K562 (cell line): ENCODE measurements around the gene HES4. TPM values are rescaled to one million over a fixed set of nuclear protein-coding genes. Genes with fewer than 3 reads are reported as not detected.

Experiments used
- BDP1 ChIP-seq: IDR thresholded peaks from 3 replicates; pipeline ENCODE4 v1.6.1; 2011; ENCODE audit not compliant: insufficient read length, insufficient read depth
- CCNT2 ChIP-seq: IDR thresholded peaks from 2 replicates; pipeline ENCODE4 v1.6.1; 2011; ENCODE audit warnings: borderline replicate concordance, low read depth, mild to moderate bottlenecking, moderate library complexity, mixed read lengths, low read length; ENCODE audit not compliant: insufficient read length; ENCODE audit errors: extremely low read depth
- FIP1L1 ChIP-seq: fragments of 200-400 bp; formaldehyde crosslinking; IDR thresholded peaks from 2 replicates; pipeline ENCODE4 v1.6.1; 2018; ENCODE audit warnings: mild to moderate bottlenecking, low read depth, low read length; ENCODE audit not compliant: poor library complexity, severe bottlenecking
- HSF4 ChIP-seq: fragments of 250-450 bp; sonication (Bioruptor Pico); IDR thresholded peaks from 2 replicates; pipeline ENCODE4 v2.1.2; 2022; ENCODE audit warnings: mild to moderate bottlenecking, moderate library complexity, borderline replicate concordance
- KAT7 ChIP-seq: sonication (generic); formaldehyde crosslinking; IDR thresholded peaks from 2 replicates; pipeline ENCODE4 v1.8.0; 2022; ENCODE audit warnings: missing genetic modification reagents, mild to moderate bottlenecking, borderline replicate concordance
- KDM4B ChIP-seq, 2 experiments: fragments of 450-650 bp in 1 of 2; sonication (generic) in 1 of 2; IDR thresholded peaks; 2 replicates each; pipeline ENCODE4 v1.6.1; 2016 to 2017; ENCODE audit warnings: borderline replicate concordance in 2 of 2, antibody characterized with exemption in 1 of 2, low read depth in 1 of 2, mild to moderate bottlenecking in 1 of 2
- MAFK ChIP-seq: IDR thresholded peaks from 2 replicates; pipeline ENCODE4 v1.6.1; 2011; ENCODE audit warnings: low read length, improper control_type of control experiment
- MCM3 ChIP-seq: fragments of 450-650 bp; IDR thresholded peaks from 2 replicates; pipeline ENCODE4 v1.6.1; 2016
- MTA1 ChIP-seq: fragments of 450-650 bp; IDR thresholded peaks from 2 replicates; pipeline ENCODE4 v1.6.1; 2017; ENCODE audit warnings: borderline replicate concordance
- NCOA6 ChIP-seq: fragments of 450-650 bp; IDR thresholded peaks from 2 replicates; pipeline ENCODE4 v1.6.1; 2017; ENCODE audit warnings: mild to moderate bottlenecking
- NR4A1 ChIP-seq, 2 experiments: fragments of 250-450 bp in 1 of 2; fragments of 450-650 bp in 1 of 2; sonication (Bioruptor Pico) in 1 of 2; IDR thresholded peaks; 2 replicates each; pipeline versions ENCODE4 v1.4.0 to v1.6.1; 2016 to 2020; ENCODE audit warnings: mild to moderate bottlenecking in 2 of 2, missing compliant biosample characterization in 1 of 2, missing genetic modification characterization in 1 of 2, moderate library complexity in 1 of 2
- PHF8 ChIP-seq: fragments of 200-600 bp; sonication (generic); IDR thresholded peaks from 2 replicates; pipeline ENCODE4 v1.6.1; 2012; ENCODE audit warnings: mixed run types, mild to moderate bottlenecking, inconsistent platforms, low read length, moderate library complexity, borderline replicate concordance
- POLR2A ChIP-seq: fragments of 450-650 bp; conservative IDR thresholded peaks from 2 replicates; pipeline ENCODE4 v1.6.1; 2016
- PRPF4 ChIP-seq: fragments of 200-400 bp; formaldehyde crosslinking; IDR thresholded peaks from one replicate; pipeline ENCODE4 v1.6.1; 2017; ENCODE audit warnings: low read length, low read depth, mild to moderate bottlenecking; ENCODE audit not compliant: insufficient read depth, poor library complexity, severe bottlenecking
- RBFOX2 ChIP-seq: fragments of 200-400 bp; formaldehyde crosslinking; IDR thresholded peaks from 2 replicates; pipeline ENCODE4 v1.6.1; 2017; ENCODE audit warnings: low read depth, mild to moderate bottlenecking, low read length, moderate library complexity
- RBM34 ChIP-seq: fragments of 200-400 bp; formaldehyde crosslinking; IDR thresholded peaks from 2 replicates; pipeline ENCODE4 v1.6.1; 2018; ENCODE audit warnings: low read length, borderline replicate concordance; ENCODE audit not compliant: insufficient read depth
- RBM39 ChIP-seq: fragments of 200-400 bp; formaldehyde crosslinking; optimal IDR thresholded peaks from 2 replicates; pipeline ENCODE3; 2018; ENCODE audit warnings: low read depth, low read length
- RFX7 ChIP-seq: fragments of 250-450 bp; sonication (Bioruptor Pico); IDR thresholded peaks from 2 replicates; pipeline ENCODE4 v1.5.1; 2021; ENCODE audit warnings: mild to moderate bottlenecking
- SUPT5H ChIP-seq: fragments of 450-650 bp; IDR thresholded peaks from 2 replicates; pipeline ENCODE4 v1.6.1; 2016
- WHSC1 ChIP-seq: IDR thresholded peaks from one replicate; pipeline ENCODE4 v1.6.1; 2012; ENCODE audit warnings: low read length, control low read depth, inconsistent platforms
- ZFP36 ChIP-seq: fragments of 150-350 bp; IDR thresholded peaks from 2 replicates; pipeline ENCODE4 v1.6.1; 2018; ENCODE audit warnings: low read length, low read depth; ENCODE audit not compliant: partially characterized antibody
- ZNF165 ChIP-seq: fragments of 250-450 bp; sonication (Bioruptor Pico); IDR thresholded peaks from 2 replicates; pipeline ENCODE4 v1.4.0; 2020; ENCODE audit warnings: borderline replicate concordance
- ZNF212 ChIP-seq: fragments of 450-650 bp; formaldehyde crosslinking; IDR thresholded peaks from 2 replicates; pipeline ENCODE4 v1.4.0; 2020; ENCODE audit warnings: mild to moderate bottlenecking
- ZNF408 ChIP-seq: fragments of 250-450 bp; sonication (Bioruptor Pico); IDR thresholded peaks from 2 replicates; pipeline ENCODE4 v1.4.0; 2020; ENCODE audit warnings: low read depth, mild to moderate bottlenecking, moderate library complexity
- ZNF695 ChIP-seq: fragments of 450-650 bp; formaldehyde crosslinking; IDR thresholded peaks from 2 replicates; pipeline ENCODE4 v1.4.0; 2020; ENCODE audit warnings: mild to moderate bottlenecking, moderate library complexity
- ZNF75A ChIP-seq: fragments of 450-650 bp; formaldehyde crosslinking; IDR thresholded peaks from 2 replicates; pipeline ENCODE4 v1.4.0; 2020; ENCODE audit warnings: mild to moderate bottlenecking
- ZNF766 ChIP-seq: fragments of 200-800 bp; sonication (Bioruptor generic); conservative IDR thresholded peaks from 2 replicates; pipeline ENCODE4 v1.6.1; 2016; ENCODE audit warnings: missing genetic modification characterization, missing compliant biosample characterization
- polyA plus RNA-seq, 8 experiments: library from polyadenylated mRNA; depleted of rRNA in 4 of 8; stranded (reverse) in 5 of 8; unstranded in 3 of 8; fragments of >200 nt; fragmentation: Nextera tagmentation in 2 of 8; fragmentation: Illumina TruSeq in 1 of 8; extraction: Ambion mirVana in 2 of 8; extraction: Trizol in 1 of 8; gene quantifications; 2 replicates each; pipeline versions ENCODE4 v1.2.1 to v1.2.3, GENCODE V29; 2011 to 2014; ENCODE audit warnings: inconsistent platforms in 1 of 8, missing spikeins in 1 of 8
- total RNA-seq, 7 experiments: library from RNA; depleted of rRNA in 6 of 7; stranded (reverse); fragments of >200 nt in 6 of 7; fragmentation: Illumina TruSeq in 2 of 7; extraction: Trizol in 2 of 7; gene quantifications; 2 replicates each; pipeline versions ENCODE4 v1.2.1 to v1.2.3, GENCODE V29; 2011 to 2021; ENCODE audit warnings: low replicate concordance in 1 of 7
- TF ChIP-seq, protein P1 (sequence below): fragments of 450-650 bp; IDR thresholded peaks from 2 replicates; pipeline ENCODE4 v1.6.1; 2014; ENCODE audit warnings: low read depth, mild to moderate bottlenecking, moderate library complexity, borderline replicate concordance
- TF ChIP-seq, protein P2 (sequence below): fragments of 250-450 bp; sonication (Bioruptor Pico); IDR thresholded peaks from 2 replicates; pipeline ENCODE4 v1.8.0; 2022; ENCODE audit warnings: inconsistent platforms, mild to moderate bottlenecking, moderate library complexity, borderline replicate concordance

Gene HES4
- total and polyA plus RNA-seq, 9 of the 15 experiments (the other 6 are each of a cell fraction or from before 2014, with no cell fraction given), result 0.21 to 43.7 (median 5.3) TPM; not detected in 2

DNA sequence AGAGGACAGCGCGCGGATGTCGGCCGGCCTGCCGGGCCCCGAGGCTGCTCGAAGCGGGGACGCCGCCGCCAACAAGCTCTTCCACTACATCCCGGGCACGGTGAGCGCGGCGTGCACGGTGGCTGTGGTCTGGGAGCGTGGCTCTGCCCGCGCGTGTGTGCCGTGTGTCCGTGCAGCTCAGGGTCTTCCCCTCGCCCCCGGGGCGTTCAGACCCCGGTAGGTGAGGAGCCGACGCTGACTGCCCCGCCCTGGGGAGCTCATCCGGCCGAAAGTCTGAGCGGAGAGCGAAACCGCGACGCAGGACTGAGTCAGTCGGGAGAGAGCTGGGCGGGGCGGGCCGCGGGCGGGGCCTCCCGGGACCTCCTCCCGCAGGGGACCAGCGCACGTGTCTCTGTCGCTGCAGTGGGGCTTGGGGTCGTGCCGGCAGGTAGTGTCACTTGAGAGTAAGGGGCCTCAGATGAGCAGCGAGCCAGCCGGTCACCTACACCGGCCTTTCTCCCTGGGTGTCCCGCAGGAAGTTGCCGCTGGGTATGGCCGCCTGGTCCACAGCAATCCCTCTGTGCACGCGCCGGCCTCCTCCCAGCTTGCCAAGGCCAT, 33.1 kb downstream of the HES4 start (continued):
- TF ChIP-seq RBM34 (peak; percentile 37; the same call in 1 of the 2 replicates), ZNF165 (CRISPR knock-in tag) (no peak), ZNF75A (CRISPR knock-in tag) (no peak), RBM39 (no peak), MAFK (no peak), PHF8 (peak; percentile 76; the same call in 1 of the 2 replicates), POLR2A (peak; percentile 73), FIP1L1 (peak; percentile 86), ZFP36 (no peak), ZNF408 (CRISPR knock-in tag) (no peak), RBFOX2 (peak; percentile 80), NCOA6 (no peak), ZNF695 (CRISPR knock-in tag) (no peak), HSF4 (no peak), PRPF4 (no peak), KAT7 (CRISPR knock-in tag) (no peak), SUPT5H (peak; percentile 68), RFX7 (CRISPR knock-in tag) (no peak), WHSC1 (no peak), CCNT2 (peak; percentile 13), ZNF766 (CRISPR knock-in tag) (no peak), MTA1 (no peak), NR4A1 (CRISPR knock-in tag; IDR thresholded peaks at IDR 0.05) (no peak), NR4A1 (tag; IDR thresholded peaks at IDR 0.05) (no peak), ZNF212 (no peak), MCM3 (no peak), BDP1 (no peak), KDM4B (IDR thresholded peaks at IDR 0.05; ENCODE audit: borderline replicate concordance in 2 of 2, low read depth in 1 of 2) (no peak)
- TF ChIP-seq, protein P1, sequence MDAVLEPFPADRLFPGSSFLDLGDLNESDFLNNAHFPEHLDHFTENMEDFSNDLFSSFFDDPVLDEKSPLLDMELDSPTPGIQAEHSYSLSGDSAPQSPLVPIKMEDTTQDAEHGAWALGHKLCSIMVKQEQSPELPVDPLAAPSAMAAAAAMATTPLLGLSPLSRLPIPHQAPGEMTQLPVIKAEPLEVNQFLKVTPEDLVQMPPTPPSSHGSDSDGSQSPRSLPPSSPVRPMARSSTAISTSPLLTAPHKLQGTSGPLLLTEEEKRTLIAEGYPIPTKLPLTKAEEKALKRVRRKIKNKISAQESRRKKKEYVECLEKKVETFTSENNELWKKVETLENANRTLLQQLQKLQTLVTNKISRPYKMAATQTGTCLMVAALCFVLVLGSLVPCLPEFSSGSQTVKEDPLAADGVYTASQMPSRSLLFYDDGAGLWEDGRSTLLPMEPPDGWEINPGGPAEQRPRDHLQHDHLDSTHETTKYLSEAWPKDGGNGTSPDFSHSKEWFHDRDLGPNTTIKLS, result no peak; the same call in 1 of the 2 replicates
- TF ChIP-seq, protein P2, sequence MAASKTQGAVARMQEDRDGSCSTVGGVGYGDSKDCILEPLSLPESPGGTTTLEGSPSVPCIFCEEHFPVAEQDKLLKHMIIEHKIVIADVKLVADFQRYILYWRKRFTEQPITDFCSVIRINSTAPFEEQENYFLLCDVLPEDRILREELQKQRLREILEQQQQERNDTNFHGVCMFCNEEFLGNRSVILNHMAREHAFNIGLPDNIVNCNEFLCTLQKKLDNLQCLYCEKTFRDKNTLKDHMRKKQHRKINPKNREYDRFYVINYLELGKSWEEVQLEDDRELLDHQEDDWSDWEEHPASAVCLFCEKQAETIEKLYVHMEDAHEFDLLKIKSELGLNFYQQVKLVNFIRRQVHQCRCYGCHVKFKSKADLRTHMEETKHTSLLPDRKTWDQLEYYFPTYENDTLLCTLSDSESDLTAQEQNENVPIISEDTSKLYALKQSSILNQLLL (CRISPR knock-in tag), result no peak
